Endometrial microvascular endothelial cells (primary cell): ENCODE data around the gene PCDHB5. TPM values are rescaled to one million over a fixed set of nuclear protein-coding genes. Genes with fewer than 3 reads are reported as not detected.
"Not testable (repeated sequence)": the region's sequence is repeated elsewhere in the genome, so short reads cannot be mapped to it uniquely, and the experiment has no call there.

Experiments
- in situ Hi-C: cut with HindIII; loops from 2 replicates; pipeline ENCODE4 v1.10.0; 2017; ENCODE audit warnings: low sequenced_read_pairs, low pct_unique_long_range_greater_than_20kb; ENCODE audit errors: inconsistent ontology term
- total RNA-seq: library from RNA; depleted of rRNA; stranded (reverse); fragments of >200 nt; gene quantifications from one replicate; pipeline ENCODE4 v1.2.3, GENCODE V29; 2015; ENCODE audit errors: inconsistent ontology term

Gene PCDHB5
- total RNA-seq, result 1.4 TPM

- in situ Hi-C loops, result no loop called here
These were observed at the start of gene PCDHB5 for GRCh38 chr5:141135030-141135717. Gene PCDHB5 (plus strand): TSS chr5:141135206. CDS start chr5:141135435, 229 bp downstream.

DNA sequence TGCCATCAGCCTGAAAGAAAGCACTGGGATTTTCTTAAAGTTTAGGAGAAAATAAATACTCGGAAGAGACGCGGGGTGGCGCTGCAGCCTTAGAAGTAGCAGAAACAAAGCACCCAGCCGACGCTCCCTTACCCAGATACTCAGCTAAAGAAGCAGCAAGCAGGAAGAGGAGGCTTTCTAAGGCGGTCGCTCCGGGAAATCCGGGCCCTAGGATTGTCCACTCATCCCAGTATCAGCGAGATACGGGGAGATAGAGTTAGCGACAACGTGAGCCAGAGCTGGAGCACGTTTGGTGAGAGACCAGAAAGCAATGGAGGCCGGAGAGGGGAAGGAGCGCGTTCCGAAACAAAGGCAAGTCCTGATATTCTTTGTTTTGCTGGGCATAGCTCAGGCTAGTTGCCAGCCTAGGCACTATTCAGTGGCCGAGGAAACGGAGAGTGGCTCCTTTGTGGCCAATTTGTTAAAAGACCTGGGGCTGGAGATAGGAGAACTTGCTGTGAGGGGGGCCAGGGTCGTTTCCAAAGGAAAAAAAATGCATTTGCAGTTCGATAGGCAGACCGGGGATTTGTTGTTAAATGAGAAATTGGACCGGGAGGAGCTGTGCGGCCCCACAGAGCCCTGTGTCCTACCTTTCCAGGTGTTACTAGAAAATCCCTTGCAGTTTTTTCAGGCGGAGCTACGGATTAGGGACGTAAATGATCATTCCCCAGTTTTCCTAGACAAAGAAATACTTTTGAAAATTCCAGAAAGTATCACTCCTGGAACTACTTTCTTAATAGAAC lies 40.3 kb upstream of the PCDHB5 start, which contains the start of gene PCDHB2:
Gene PCDHB2, plus strand, starts transcription at position 135 of the 782 bp plus-strand sequence. Its CDS starts 176 bp downstream, at position 311.
- in situ Hi-C loops, result no loop called here

DNA sequence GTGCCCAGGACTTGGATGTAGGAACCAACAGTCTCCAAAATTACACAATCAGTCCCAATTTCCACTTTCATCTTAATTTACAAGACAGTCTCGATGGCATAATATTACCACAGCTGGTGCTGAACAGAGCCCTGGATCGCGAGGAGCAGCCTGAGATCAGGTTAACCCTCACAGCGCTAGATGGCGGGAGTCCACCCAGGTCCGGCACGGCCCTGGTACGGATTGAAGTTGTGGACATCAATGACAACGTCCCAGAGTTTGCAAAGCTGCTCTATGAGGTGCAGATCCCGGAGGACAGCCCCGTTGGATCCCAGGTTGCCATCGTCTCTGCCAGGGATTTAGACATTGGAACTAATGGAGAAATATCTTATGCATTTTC lies 39.8 kb upstream of the PCDHB5 start:
- in situ Hi-C loops, result no loop called here

DNA sequence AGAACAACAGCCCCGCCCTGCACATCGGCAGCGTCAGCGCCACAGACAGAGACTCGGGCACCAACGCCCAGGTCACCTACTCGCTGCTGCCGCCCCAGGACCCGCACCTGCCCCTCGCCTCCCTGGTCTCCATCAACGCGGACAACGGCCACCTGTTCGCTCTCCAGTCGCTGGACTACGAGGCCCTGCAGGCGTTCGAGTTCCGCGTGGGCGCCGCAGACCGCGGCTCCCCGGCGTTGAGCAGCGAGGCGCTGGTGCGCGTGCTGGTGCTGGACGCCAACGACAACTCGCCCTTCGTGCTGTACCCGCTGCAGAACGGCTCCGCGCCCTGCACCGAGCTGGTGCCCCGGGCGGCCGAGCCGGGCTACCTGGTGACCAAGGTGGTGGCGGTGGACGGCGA lies 38.8 kb upstream of the PCDHB5 start:
- in situ Hi-C loops, result not testable (repeated sequence)

DNA sequence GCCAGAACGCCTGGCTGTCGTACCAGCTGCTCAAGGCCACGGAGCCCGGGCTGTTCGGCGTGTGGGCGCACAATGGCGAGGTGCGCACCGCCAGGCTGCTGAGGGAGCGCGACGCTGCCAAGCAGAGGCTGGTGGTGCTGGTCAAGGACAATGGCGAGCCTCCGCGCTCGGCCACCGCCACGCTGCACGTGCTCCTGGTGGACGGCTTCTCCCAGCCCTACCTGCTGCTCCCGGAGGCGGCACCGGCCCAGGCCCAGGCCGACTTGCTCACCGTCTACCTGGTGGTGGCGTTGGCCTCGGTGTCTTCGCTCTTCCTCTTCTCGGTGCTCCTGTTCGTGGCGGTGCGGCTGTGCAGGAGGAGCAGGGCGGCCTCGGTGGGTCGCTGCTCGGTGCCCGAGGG lies 38.4 kb upstream of the PCDHB5 start:
- in situ Hi-C loops, result not testable (repeated sequence)

GRCh38 chr5:141100243-141100805 lies 34.7 kb upstream of the PCDHB5 start, which contains the start of gene PCDHB3:
Gene PCDHB3 (plus strand): TSS chr5:141100473. CDS start chr5:141100650, 177 bp downstream.
- in situ Hi-C loops, result no loop called here

GRCh38 chr5:141101059-141101458 lies 33.9 kb upstream of the PCDHB5 start:
- in situ Hi-C loops, result no loop called here

- in situ Hi-C loops, result not testable (repeated sequence)
These were observed 32.9 kb upstream of the PCDHB5 start for GRCh38 chr5:141102070-141102469.

DNA sequence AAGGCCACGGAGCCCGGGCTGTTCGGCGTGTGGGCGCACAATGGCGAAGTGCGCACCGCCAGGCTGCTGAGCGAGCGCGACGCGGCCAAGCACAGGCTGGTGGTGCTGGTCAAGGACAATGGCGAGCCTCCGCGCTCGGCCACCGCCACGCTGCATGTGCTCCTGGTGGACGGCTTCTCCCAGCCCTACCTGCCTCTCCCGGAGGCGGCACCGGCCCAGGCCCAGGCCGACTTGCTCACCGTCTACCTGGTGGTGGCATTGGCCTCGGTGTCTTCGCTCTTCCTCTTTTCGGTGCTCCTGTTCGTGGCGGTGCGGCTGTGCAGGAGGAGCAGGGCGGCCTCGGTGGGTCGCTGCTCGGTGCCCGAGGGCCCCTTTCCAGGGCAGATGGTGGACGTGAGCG lies 32.5 kb upstream of the PCDHB5 start:
- in situ Hi-C loops, result not testable (repeated sequence)

DNA sequence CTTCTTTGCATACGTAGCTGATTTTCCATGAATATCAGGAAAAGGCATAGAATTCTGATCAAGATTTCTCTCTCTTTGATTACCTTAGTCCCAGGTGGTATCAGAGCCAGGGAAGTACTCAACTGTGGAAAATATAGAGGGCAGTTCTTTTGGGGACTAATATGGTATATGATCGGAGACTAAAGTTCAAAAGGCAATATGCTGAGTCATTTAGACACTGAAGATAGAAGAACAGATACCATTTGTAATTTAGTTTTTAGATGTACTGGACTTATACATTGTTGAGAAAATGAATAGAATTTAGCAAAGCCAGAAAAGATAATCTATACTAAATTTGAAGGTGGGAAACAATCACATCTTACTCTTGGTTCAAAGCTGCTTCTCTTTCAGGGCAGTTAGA lies 29.7 kb upstream of the PCDHB5 start:
- in situ Hi-C loops, result no loop called here

- in situ Hi-C loops, result no loop called here
These were observed 15.8 kb upstream of the PCDHB5 start for GRCh38 chr5:141119250-141119649.

DNA sequence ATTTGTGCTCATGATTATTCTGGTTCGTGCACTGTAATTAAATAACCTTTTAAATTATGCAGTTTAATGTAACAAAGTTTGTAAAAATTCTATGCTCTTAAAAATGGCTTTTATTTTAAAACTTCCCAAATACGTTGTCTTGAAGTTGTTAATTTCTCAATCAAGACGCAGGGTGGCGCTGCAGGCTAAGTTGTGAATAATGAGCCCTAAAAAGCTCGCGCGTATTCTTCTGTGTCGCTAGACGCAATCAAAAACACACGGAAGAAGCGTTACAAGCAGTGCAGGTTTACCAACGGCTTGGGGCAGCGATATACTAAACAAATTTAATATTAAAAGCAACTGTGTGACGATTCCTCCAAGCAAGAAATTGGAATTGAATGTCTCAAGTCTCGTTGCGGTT lies 13.4 kb upstream of the PCDHB5 start, which contains the start of gene PCDHB4:
Gene PCDHB4, plus strand, starts transcription at position 256 of the 400 bp plus-strand sequence. CDS start 181 bp downstream, outside the sequence.
- in situ Hi-C loops, result no loop called here

- in situ Hi-C loops, result no loop called here
These were observed 13.0 kb upstream of the PCDHB5 start for GRCh38 chr5:141121985-141122384.

DNA sequence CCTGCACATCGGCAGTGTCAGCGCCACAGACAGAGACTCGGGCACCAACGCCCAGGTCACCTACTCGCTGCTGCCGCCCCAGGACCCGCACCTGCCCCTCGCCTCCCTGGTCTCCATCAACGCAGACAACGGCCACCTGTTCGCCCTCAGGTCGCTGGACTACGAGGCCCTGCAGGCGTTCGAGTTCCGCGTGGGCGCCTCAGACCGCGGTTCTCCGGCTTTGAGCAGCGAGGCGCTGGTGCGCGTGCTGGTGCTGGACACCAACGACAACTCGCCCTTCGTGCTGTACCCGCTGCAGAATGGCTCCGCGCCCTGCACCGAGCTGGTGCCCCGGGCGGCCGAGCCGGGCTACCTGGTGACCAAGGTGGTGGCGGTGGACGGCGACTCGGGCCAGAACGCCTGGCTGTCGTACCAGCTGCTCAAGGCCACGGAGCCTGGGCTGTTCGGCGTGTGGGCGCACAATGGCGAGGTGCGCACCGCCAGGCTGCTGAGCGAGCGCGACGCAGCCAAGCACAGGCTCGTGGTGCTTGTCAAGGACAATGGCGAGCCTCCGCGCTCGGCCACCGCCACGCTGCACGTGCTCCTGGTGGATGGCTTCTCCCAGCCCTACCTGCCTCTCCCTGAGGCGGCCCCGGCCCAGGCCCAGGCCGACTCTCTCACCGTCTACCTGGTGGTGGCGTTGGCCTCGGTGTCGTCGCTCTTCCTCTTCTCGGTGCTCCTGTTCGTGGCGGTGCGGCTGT lies 11.4 kb upstream of the PCDHB5 start:
- in situ Hi-C loops, result not testable (repeated sequence)

DNA sequence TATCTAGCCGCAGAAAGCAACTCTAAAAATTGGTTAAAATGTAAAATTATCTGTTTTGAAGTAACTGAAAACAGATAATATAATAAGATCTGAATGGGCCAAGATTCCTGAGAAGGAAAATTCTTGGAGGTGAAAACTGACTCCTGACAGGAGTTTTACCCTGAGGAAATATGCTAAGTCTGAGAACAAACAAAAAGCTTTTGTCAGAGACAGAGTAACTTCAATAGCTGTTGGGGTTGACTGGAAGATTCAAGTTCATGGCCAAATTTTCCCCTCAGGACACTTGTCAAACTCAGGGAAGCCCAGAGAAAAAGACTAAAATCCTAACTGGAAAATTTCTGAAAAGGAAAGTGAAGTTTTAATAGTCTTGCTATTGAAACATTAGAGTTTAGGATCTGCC lies 7.7 kb upstream of the PCDHB5 start:
- in situ Hi-C loops, result no loop called here

DNA sequence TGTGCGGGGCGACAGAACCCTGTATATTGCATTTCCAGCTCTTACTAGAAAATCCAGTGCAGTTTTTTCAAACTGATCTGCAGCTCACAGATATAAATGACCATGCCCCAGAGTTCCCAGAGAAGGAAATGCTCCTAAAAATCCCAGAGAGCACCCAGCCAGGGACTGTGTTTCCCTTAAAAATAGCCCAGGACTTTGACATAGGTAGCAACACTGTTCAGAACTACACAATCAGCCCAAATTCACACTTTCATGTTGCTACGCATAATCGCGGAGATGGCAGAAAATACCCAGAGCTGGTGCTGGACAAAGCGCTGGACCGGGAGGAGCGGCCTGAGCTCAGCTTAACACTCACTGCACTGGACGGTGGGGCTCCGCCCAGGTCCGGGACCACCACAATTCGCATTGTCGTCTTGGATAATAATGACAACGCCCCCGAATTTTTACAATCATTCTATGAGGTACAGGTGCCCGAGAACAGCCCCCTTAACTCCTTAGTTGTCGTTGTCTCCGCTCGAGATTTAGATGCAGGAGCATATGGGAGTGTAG lies 786 bp downstream of the PCDHB5 start:
- in situ Hi-C loops, result no loop called here

GRCh38 chr5:141137346-141137745 lies 2.3 kb downstream of the PCDHB5 start:
- in situ Hi-C loops, result not testable (repeated sequence)

GRCh38 chr5:141149812-141150211 lies 14.8 kb downstream of the PCDHB5 start, which contains the start of gene PCDHB6:
Gene PCDHB6 (plus strand): TSS chr5:141150057. CDS start chr5:141150258, 201 bp downstream.
- in situ Hi-C loops, result no loop called here
